CD8-positive, alpha-beta memory T cell (primary cell): ENCODE data around the gene TBC1D16. TPM values are rescaled to one million over a fixed set of nuclear protein-coding genes. Genes with fewer than 3 reads are reported as not detected.
A peak's percentile ranks its signal among the peaks of the same experiment; 100 is the strongest.

Experiments used
- CTCF ChIA-PET: fragments of 350-600 bp; sonication (Branson Sonifier 250); formaldehyde crosslinking; loops from one replicate; lab custom pipeline; 2021; ENCODE audit warnings: antibody characterized with exemption; lab: Charles Lee
- POLR2A ChIA-PET: fragments of 350-600 bp; sonication (Branson Sonifier 250); formaldehyde crosslinking; loops from one replicate; lab custom pipeline; 2021; ENCODE audit warnings: antibody characterized with exemption; lab: Charles Lee
- DNase-seq, 5 donors: peaks; one replicate each; pipeline versions ENCODE4 v3.0.0 to v3.0.0-alpha.2; 2020 to 2022; ENCODE audit warnings: mixed read lengths in 1 of 5
- H3K27ac ChIP-seq: one replicate; pipeline ENCODE4 v1.7.0; 2013; ENCODE audit warnings: low read depth, mild to moderate bottlenecking, low read length, moderate library complexity
- H3K27me3 ChIP-seq: 2 replicates; pipeline ENCODE4 v1.7.0; 2013; ENCODE audit warnings: low read length, mild to moderate bottlenecking; ENCODE audit not compliant: insufficient read depth, poor library complexity, severe bottlenecking
- H3K36me3 ChIP-seq: 2 replicates; pipeline ENCODE4 v1.7.0; 2013; ENCODE audit warnings: mild to moderate bottlenecking, low read length, moderate library complexity; ENCODE audit not compliant: insufficient read depth
- H3K4me1 ChIP-seq: 2 replicates; pipeline ENCODE4 v1.7.0; 2013; ENCODE audit warnings: mild to moderate bottlenecking, low read length, moderate library complexity; ENCODE audit not compliant: insufficient read depth
- H3K4me3 ChIP-seq: 2 replicates; pipeline ENCODE4 v1.7.0; 2013; ENCODE audit warnings: mild to moderate bottlenecking, low read length
- H3K9me3 ChIP-seq: 2 replicates; pipeline ENCODE4 v1.7.0; 2013; ENCODE audit warnings: mild to moderate bottlenecking, low read length
- H3K27ac Mint-ChIP-seq, 8 donors: one replicate each; pipeline ENCODE4 v1.8.0; 2020 to 2021; ENCODE audit warnings: mixed read lengths in 8 of 8, mild to moderate bottlenecking in 6 of 8, inconsistent platforms in 3 of 8, moderate library complexity in 3 of 8
- H3K27me3 Mint-ChIP-seq, 2 donors: one replicate each; pipeline ENCODE4 v1.8.0; 2020 to 2021; ENCODE audit warnings: mixed read lengths in 2 of 2, mild to moderate bottlenecking in 1 of 2, moderate library complexity in 1 of 2
- H3K36me3 Mint-ChIP-seq, 3 donors: one replicate each; pipeline ENCODE4 v1.8.0; 2020 to 2021; ENCODE audit warnings: mixed read lengths in 3 of 3, inconsistent platforms in 1 of 3, mild to moderate bottlenecking in 1 of 3
- H3K4me1 Mint-ChIP-seq, 3 donors: one replicate each; pipeline ENCODE4 v1.8.0; 2020 to 2021; ENCODE audit warnings: mixed read lengths in 3 of 3, inconsistent platforms in 1 of 3, mild to moderate bottlenecking in 1 of 3
- H3K4me3 Mint-ChIP-seq, 7 donors: one replicate each; pipeline ENCODE4 v1.8.0; 2020 to 2021; ENCODE audit warnings: mixed read lengths in 7 of 7, mild to moderate bottlenecking in 6 of 7, moderate library complexity in 4 of 7, inconsistent platforms in 2 of 7
- H3K9me3 Mint-ChIP-seq, 5 donors: one replicate each; pipeline ENCODE4 v1.8.0; 2020 to 2022; ENCODE audit warnings: mixed read lengths in 5 of 5, mild to moderate bottlenecking in 3 of 5, moderate library complexity in 2 of 5, inconsistent platforms in 1 of 5
- polyA plus RNA-seq: library from polyadenylated mRNA; unstranded; fragments of 300-500 nt; fragmentation: Illumina TruSeq; gene quantifications from one replicate; pipeline ENCODE4 v1.2.3, GENCODE V29; 2021
- total RNA-seq, 2 experiments: library from RNA; stranded (reverse); gene quantifications; one replicate each; pipeline ENCODE4 v1.2.3, GENCODE V29; 2021

Gene TBC1D16
- total and polyA plus RNA-seq, 3 experiments from 2014 or later, result 0.33 to 4.3 (median 3.5) TPM

GRCh38 chr17:79927688-79928501 is 107.8 kb downstream of the TBC1D16 start:
- Histone ChIP-seq H3K36me3 (no peaks in the 10 kb centered on the region), H3K4me1 (peaks cover 12% of the 10 kb centered on the region), H3K4me3 (no peak overlapping the region), H3K27ac (no peak overlapping the region), H3K27me3 (peaks cover 23% of the 10 kb centered on the region), H3K9me3 (no peaks in the 10 kb centered on the region)
- peak overlapping the region in 1 of 7 donors; percentile 48 for H3K4me3 Mint-ChIP-seq
- CTCF ChIA-PET, result no interaction called here
- H3K4me1 Mint-ChIP-seq, result peaks cover 9 to 12% (median 10%) of the 10 kb centered on the region in 3 donors
- DNase-seq, result no peak
- no peaks in the 10 kb centered on the region for H3K9me3 Mint-ChIP-seq
- H3K36me3 Mint-ChIP-seq, result no peaks in the 10 kb centered on the region
- peak overlapping the region in 1 of 8 donors; percentile 17 for H3K27ac Mint-ChIP-seq
- POLR2A ChIA-PET, result no interaction called here
- peaks cover 11 to 44% of the 10 kb centered on the region in 2 donors for H3K27me3 Mint-ChIP-seq

- peak in 1 of 5 donors; percentile 29 for DNase-seq
- ChIA-PET POLR2A (no interaction called here), CTCF (no interaction called here)
- no peaks in the 10 kb centered on the region for H3K9me3 ChIP-seq
- Mint-ChIP-seq H3K27ac (peak overlapping the region in 1 of 8 donors; percentile 17), H3K36me3 (no peaks in the 10 kb centered on the region), H3K4me3 (peak overlapping the region in 2 of 7 donors; percentile 27 to 28), H3K9me3 (no peaks in the 10 kb centered on the region), H3K27me3 (peaks cover 9 to 38% of the 10 kb centered on the region in 2 donors), H3K4me1 (peaks cover 8 to 10% (median 9%) of the 10 kb centered on the region in 3 donors)
- H3K4me3 ChIP-seq, result no peak overlapping the region
- no peaks in the 10 kb centered on the region for H3K36me3 ChIP-seq
- H3K27ac ChIP-seq, result no peak overlapping the region
- peaks cover 23% of the 10 kb centered on the region for H3K27me3 ChIP-seq
- peaks cover 12% of the 10 kb centered on the region for H3K4me1 ChIP-seq
Observed at GRCh38 chr17:79927136-79927661, 108.5 kb downstream of the TBC1D16 start.

- Mint-ChIP-seq H3K9me3 (no peaks in the 10 kb centered on the region), H3K36me3 (no peaks in the 10 kb centered on the region), H3K4me1 (peaks cover 7 to 11% (median 10%) of the 10 kb centered on the region in 3 donors), H3K4me3 (peak overlapping the region in 1 of 7 donors; percentile 36), H3K27me3 (peaks cover 8 to 38% of the 10 kb centered on the region in 2 donors), H3K27ac (no peak overlapping the region)
- no peak for DNase-seq
- ChIA-PET POLR2A (no interaction called here), CTCF (no interaction called here)
- Histone ChIP-seq H3K4me3 (no peak overlapping the region), H3K27ac (no peak overlapping the region), H3K4me1 (peaks cover 12% of the 10 kb centered on the region), H3K27me3 (peaks cover 22% of the 10 kb centered on the region), H3K9me3 (no peaks in the 10 kb centered on the region), H3K36me3 (no peaks in the 10 kb centered on the region)
Observed at GRCh38 chr17:79926605-79927135, 109.0 kb downstream of the TBC1D16 start.

- Histone ChIP-seq H3K9me3 (no peaks in the 10 kb centered on the region), H3K36me3 (no peaks in the 10 kb centered on the region), H3K4me1 (peaks cover 12% of the 10 kb centered on the region), H3K27ac (no peak overlapping the region), H3K27me3 (peaks cover 17% of the 10 kb centered on the region), H3K4me3 (no peak overlapping the region)
- CTCF ChIA-PET, result no interaction called here
- no peak for DNase-seq
- Mint-ChIP-seq H3K27me3 (peaks cover 8 to 33% of the 10 kb centered on the region in 2 donors), H3K4me1 (peaks cover 8 to 14% (median 10%) of the 10 kb centered on the region in 3 donors), H3K36me3 (no peaks in the 10 kb centered on the region), H3K9me3 (no peaks in the 10 kb centered on the region), H3K4me3 (peak overlapping the region in 1 of 7 donors; percentile 63), H3K27ac (peak overlapping the region in 1 of 8 donors; percentile 29)
- POLR2A ChIA-PET, result no interaction called here
Observed at GRCh38 chr17:79926142-79926604, 109.5 kb downstream of the TBC1D16 start.

GRCh38 chr17:79925242-79925957 is 110.3 kb downstream of the TBC1D16 start:
- CTCF ChIA-PET, result no interaction called here
- Mint-ChIP-seq H3K4me3 (no peak overlapping the region), H3K36me3 (no peaks in the 10 kb centered on the region), H3K27ac (no peak overlapping the region), H3K4me1 (peaks cover 7 to 14% (median 10%) of the 10 kb centered on the region in 3 donors), H3K9me3 (no peaks in the 10 kb centered on the region), H3K27me3 (peaks cover 10 to 31% of the 10 kb centered on the region in 2 donors)
- Histone ChIP-seq H3K27me3 (peaks cover 11% of the 10 kb centered on the region), H3K36me3 (no peaks in the 10 kb centered on the region), H3K9me3 (no peaks in the 10 kb centered on the region), H3K27ac (no peak overlapping the region), H3K4me3 (no peak overlapping the region), H3K4me1 (peaks cover 12% of the 10 kb centered on the region)
- DNase-seq, result no peak
- POLR2A ChIA-PET, result no interaction called here

- peaks cover 11% of the 10 kb centered on the region for H3K27me3 ChIP-seq
- Mint-ChIP-seq H3K36me3 (no peaks in the 10 kb centered on the region), H3K4me3 (no peak overlapping the region), H3K9me3 (no peaks in the 10 kb centered on the region), H3K27ac (no peak overlapping the region), H3K4me1 (peaks cover 7 to 14% (median 10%) of the 10 kb centered on the region in 3 donors), H3K27me3 (peaks cover 12 to 31% of the 10 kb centered on the region in 2 donors)
- no peak overlapping the region for H3K27ac ChIP-seq
- H3K4me3 ChIP-seq, result no peak overlapping the region
- no peaks in the 10 kb centered on the region for H3K36me3 ChIP-seq
- POLR2A ChIA-PET, result no interaction called here
- CTCF ChIA-PET, result no interaction called here
- no peak for DNase-seq
- peaks cover 12% of the 10 kb centered on the region for H3K4me1 ChIP-seq
- H3K9me3 ChIP-seq, result no peaks in the 10 kb centered on the region
Observed at GRCh38 chr17:79924639-79924976, 111.1 kb downstream of the TBC1D16 start.

- peaks cover 12 to 32% of the 10 kb centered on the region in 2 donors for H3K27me3 Mint-ChIP-seq
- DNase-seq, result peak in 1 of 5 donors; percentile 23
- peaks cover 12% of the 10 kb centered on the region for H3K4me1 ChIP-seq
- H3K36me3 ChIP-seq, result no peaks in the 10 kb centered on the region
- H3K9me3 Mint-ChIP-seq, result no peaks in the 10 kb centered on the region
- no peak overlapping the region for H3K27ac ChIP-seq
- H3K4me3 ChIP-seq, result no peak overlapping the region
- H3K9me3 ChIP-seq, result no peaks in the 10 kb centered on the region
- ChIA-PET CTCF (no interaction called here), POLR2A (no interaction called here)
- H3K36me3 Mint-ChIP-seq, result no peaks in the 10 kb centered on the region
- H3K27ac Mint-ChIP-seq, result no peak overlapping the region
- peaks cover 7 to 14% (median 10%) of the 10 kb centered on the region in 3 donors for H3K4me1 Mint-ChIP-seq
- peaks cover 10% of the 10 kb centered on the region for H3K27me3 ChIP-seq
- no peak overlapping the region for H3K4me3 Mint-ChIP-seq
Observed at GRCh38 chr17:79923974-79924638, 111.6 kb downstream of the TBC1D16 start.
